ENCODE results near the gene POMGNT1.
A peak's percentile ranks its signal among the peaks of the same experiment; 100 is the strongest.
"Not testable (repeated sequence)": the region's sequence is repeated elsewhere in the genome, so short reads cannot be mapped to it uniquely, and the experiment has no call there.

The POMGNT1 gene

DNA sequence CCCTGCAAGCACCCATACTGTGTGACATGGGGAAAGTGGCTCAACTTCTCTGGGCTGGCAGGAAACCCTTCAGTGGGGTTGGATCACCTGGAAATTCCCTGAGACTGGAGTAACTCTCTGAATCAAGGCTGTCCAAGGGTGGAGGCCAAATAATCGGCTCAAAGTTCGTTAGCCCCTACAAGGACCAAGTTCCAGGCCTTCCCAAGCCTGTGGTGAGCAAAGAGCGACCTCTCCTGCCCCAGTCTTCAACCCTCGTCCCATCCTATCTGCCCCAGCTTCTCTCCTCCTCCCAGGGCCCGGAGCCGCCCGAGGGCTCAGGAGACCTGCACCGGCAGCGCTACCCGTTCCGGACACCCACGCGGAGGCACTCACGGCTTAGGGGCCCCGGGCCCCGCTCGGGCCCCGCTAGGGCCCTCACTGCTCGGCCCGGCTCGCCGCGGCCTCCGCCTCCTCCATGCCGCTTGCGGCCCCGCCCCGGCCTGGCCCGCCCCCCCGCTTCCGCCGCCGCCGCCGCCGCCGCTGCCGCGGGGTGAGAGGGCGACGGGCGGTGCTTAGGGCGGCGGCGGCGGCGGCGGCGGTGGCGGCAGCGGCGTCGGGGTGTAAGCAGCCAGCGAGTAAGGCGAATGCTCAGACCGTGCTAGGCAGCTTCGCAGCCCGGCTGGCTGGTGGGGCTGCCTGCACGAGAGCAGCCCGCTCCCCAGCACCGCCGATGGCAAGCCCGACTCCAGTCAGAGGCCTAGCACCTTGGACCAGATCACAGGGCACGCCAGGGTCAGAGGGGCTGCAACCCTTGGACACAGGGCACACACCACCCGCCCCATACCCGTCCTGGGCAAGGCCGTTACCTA is at the start of gene POMGNT1:
Gene POMGNT1, minus strand, starts transcription at position 471 of the 848 bp plus-strand sequence. CDS start 613 bp downstream, outside the sequence.
- peak; percentile 63 for DNase-seq

DNA sequence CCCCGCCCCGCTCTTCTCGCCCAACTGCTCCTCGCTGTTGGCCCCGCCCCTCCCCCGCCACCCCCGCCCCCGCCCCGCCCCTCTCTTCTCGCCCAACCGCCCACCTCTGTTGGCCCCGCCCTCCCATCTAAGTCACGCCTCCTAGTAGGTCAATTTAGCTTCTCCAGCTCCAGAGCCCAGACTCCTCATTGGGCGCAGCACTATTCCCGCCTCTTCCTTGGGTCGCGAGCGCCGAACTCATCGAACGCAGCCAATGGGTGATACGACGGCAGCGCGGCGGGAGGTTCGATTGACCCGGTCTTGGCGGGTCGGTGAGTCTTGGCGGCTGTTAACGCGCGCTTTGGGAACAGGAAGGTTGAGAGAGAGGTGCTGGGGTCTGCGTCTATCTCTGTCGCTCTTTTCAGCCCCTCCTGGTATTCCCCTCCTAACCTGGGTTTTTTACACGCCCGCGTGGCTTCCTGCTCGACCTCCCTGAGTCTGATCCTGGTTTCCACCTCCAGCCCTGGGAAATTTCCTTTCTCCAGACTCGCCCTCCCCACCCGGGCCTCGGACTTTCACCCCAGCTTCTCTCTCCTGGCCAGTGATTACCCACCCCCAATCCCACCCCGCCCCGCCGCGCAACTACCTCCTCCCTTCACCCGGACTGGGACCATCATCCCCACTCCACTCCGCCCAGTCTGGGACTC is 49.3 kb upstream of the POMGNT1 start, which contains the start of gene RAD54L:
Gene RAD54L, plus strand, starts transcription at position 328 of the 686 bp plus-strand sequence. CDS start 643 bp downstream, outside the sequence.
- DNase-seq = peak; percentile 99

DNA sequence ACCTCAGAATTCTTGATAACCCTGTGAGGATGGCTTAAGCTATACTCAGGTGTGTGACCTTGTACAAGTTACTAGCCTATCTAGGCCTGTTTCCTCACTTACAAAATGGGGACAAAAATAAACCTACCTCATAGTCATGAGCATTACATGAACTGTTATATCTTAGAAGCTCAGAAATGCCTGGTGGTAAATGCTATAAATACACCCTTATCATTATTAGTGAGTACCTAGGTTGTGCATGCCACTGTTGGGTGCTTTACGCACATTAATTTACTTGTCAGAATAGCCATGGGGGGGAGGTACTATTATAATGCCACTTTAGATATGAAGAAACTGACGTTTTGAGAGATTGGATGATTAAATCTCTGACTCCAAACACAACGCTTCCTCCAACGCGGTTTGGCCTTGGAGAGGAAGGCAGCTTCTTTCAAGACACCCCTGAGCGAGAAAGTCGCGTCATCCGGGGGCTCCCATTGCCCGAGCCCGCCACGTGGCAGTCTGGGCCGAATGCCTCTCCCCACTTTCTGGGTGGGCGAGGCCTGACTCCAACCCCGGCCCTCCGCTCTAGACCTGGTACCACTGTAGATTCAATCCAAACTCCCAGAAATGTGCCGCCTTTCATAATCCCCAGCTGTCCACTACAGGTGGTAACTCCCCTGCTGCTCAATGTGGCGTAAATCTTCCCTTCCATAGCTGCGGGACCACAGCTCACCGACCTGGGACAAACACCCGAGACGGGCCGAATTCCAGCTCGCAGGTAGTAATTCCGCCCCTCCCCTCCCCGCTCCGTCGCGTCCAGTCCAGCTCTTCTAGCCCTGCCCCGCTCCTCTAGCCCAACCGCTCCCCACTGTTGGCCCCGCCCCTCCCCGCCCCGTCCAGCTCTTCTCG is 48.6 kb upstream of the POMGNT1 start:
- DNase-seq = peak; percentile 63

DNA sequence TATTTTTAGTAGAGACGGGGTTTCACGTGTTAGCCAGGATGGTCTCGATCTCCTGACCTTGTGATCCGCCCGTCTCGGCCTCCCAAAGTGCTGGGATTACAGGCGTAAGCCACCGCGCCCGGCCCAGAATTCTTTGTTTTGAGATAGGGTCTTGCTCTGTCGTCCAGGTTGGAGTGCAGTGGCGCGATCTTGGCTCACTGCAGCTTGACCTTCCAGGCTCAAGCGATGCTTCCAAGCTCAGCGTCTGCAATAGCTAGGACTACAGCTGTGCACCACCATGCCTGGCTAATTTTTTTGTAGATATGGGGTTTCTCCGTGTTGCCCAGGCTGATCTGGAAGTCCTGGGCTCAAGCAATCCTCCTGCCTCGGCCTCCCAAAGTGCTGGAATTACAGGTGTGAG is 47.9 kb upstream of the POMGNT1 start:
- DNase-seq = not testable (repeated sequence)

DNA sequence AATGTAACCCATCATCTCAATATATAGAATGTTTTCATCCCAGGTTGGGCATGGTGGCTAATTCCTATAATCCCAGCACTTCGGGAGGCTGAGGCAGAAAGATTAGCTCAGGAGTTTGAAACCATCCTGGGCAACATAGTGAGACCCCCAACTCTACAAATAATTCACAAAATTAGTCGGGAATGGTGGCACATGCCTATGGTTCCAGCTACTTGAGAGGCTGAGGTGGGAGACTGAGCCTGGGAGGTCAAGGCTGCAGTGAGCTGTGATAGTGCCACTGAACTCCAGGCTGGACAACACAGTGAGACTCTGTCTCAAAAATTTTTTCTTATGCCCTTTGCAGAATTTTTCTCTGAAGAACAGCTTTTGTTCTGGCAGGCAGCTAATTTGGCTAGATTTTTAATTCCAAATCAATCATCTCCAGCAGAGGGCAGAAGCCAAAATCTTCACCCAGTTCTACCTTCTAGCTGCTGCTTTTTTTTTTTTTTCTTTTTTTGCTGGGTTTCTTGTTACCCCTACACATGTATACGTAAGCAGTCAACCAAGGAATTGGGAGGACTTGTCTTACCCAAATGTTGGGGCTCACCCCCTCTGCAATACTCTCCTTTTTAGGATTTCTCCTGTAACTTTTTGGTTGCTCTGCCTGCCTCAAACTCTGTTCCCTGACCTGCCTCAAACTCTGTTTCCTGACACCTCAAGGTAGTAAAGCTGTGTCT is 46.6 kb upstream of the POMGNT1 start:
- peak; percentile 13 for DNase-seq

DNA sequence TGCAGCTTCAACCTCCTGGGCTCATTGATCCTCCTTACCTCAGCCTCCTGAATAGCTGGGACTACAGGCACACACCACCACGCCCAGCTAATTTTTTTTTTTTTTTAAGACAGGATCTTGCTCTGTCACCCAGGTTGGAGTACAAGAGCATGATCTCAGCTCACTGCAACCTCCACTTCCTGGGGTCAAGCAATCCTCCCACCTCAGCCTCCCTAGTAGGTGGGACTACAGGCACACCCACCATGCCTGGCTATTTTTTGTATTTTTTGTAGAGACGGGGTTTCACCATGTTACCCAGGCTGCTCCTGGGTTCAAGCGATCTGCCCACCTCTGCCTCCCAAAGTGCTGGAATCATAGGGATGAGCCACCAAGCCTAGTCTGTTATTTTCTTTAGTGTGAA is 45.6 kb upstream of the POMGNT1 start:
- DNase-seq = not testable (repeated sequence)

DNA sequence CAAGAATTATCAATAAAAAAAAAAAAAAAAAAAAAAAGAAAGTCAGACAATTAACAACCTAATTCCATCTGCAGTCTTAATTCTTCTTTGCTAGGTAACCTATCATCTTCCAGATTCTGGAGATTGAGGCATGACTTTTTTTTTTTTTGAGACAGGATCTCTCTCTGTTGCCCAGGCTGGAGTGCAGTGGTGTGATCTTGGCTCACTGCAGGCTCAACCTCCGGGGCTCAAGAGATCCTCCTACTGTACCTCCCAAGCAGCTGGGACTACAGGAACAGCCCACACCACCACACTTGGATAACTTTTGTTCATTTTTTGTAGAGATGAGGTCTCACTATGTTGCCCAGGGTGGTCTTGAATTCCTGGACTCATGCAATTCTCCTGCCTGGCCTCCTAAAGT is 44.7 kb upstream of the POMGNT1 start:
- no peak for DNase-seq

DNA sequence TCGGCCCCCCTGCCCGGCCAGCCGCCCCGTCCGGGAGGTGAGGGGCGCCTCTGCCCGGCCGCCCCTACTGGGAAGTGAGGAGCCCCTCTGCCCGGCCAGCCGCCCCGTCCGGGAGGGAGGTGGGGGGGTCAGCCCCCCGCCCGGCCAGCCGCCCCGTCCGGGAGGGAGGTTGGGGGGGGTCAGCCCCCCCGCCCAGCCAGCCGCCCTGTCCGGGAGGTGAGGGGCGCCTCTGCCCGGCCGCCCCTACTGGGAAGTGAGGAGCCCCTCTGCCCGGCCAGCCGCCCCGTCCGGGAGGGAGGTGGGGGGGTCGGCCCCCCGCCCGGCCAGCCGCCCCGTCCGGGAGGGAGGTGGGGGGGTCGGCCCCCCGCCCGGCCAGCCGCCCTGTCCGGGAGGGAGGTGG is 43.5 kb upstream of the POMGNT1 start:
- DNase-seq = not testable (repeated sequence)

DNA sequence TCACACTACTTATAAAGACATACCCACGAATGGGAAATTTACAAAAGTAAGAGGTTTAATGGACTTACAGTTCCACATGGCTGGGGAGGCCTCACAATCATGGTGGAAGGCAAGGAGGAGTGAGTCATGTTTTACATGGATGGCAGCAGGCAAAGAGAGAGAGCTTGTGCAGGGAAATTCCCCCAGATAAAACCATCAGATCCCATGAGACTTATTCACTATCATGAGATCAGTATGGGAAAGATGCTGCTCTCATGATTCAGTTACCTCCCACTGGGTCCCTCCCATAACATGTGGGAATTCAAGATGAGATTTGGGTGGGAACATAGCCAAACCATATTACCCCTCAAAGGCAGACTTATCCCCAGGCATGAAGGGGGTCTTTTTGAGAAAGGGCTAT is 40.6 kb upstream of the POMGNT1 start:
- peak; percentile 68 for DNase-seq

DNA sequence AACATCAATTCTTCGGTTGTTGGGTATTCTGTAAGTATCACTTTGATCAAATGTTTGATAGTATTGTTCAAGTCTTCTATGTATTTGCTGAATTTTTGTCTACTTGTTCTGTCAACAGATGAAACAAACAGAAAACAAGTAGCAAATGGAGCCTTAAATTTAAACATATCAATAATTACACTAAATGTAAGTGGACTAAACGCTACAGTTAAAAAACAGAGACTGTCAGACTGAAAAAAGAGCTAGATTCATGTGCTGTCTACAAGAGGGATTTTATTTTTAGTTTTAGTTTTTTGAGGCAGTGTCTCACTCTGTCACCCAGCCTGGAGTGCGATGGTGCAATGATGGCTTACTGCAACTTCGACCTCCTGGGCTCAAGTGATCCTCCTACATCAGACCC is 38.6 kb upstream of the POMGNT1 start:
- DNase-seq = no peak

DNA sequence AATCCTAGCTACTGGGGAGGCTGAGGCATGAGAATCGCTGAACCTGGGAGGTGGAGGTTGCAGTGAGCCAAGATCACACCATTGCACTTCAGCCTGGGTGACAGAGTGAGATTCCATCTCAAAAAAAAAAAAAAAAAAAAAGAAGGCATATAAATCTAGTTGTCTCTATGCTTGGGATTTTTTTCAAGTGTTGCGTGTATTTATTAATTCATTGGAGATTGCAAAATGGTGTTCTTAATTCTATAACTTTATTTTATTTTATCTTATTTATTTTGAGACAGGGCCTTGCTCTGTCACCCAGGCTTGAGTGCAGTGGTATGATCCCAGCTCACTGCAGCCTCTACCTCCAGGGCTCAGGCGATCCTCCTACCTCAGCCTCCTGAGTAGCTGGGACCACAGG is 33.0 kb upstream of the POMGNT1 start:
- not testable (repeated sequence) for DNase-seq

DNA sequence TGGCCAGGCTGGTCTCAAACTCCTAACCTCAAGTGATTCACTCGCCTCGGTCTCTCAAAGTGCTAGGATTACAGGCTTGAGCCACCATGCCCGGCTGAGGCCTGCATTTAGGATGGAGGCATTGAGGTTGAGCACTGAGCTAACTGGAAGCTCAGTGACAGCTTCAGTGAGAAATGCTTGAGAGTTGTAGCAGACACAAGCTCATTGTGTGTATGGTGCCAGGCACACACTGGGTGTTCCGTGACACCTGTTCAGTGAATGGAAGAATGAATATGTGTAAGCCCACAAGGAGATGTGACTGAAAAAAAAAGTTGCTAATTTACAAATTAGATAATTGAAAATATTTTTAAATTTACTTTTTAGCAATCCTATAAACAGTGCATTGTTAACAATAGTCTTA is 26.7 kb upstream of the POMGNT1 start:
- DNase-seq = no peak

DNA sequence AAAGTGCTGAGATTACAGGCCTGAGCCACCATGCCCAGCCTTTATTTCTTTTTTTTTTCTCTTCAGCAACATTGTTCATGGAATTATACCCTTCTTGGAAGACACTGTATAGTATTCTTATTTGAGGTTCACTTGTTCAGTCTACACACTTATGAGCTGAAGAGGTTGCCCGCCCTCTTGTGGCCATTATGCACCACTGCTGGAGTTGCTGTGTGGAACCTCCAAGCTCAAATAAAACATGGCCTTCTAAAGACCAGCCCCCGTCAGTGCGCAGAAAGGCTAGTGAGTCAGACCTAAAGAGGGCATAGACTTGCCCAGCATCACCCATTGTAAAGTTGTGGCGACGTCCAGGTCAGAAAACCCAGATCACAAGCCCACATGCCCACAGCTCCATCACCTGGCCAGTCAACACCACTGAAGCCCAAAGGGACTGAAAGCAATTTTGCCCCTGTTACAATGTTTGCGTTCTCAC is 25.3 kb upstream of the POMGNT1 start:
- peak; percentile 83 for DNase-seq

DNA sequence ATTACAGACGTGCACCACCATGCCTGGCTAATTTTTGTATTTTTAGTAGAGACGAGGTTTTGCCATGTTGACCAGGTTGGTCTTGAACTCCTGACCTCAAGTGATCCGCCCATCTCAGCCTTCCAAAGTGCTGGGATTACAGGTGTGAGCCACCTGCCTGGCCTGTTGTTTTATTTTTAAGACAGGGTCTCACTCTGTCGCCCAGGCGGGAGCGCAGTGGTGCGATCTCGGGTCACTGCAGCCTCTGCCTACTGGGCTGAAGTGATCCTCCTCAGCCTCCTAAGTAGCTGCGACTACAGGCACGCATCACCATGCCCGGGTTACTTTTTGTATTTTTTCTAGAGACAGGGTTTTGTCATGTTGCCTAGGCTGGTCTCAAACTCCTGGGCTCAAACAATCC is 24.8 kb upstream of the POMGNT1 start:
- DNase-seq = not testable (repeated sequence)

DNA sequence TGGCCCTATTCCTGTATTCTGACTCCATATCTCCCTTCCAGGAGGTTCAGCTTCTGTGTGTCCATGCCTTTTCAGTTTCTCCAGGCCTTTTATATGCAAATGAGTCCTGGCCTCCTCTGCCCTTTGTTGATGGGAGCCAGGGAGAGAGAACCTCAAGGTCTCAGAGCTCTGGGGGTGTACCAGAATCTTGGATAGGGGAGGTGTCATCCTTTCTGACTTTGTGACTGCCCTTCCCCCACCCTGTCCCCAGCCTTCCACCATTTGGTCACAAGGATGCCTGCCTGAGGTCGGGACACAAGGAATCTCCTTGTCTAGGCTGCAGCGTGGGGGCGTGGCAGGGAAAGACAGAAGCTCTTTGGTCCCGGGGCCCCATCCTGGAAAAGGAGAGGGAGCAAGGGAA is 23.5 kb upstream of the POMGNT1 start:
- DNase-seq = no peak

DNA sequence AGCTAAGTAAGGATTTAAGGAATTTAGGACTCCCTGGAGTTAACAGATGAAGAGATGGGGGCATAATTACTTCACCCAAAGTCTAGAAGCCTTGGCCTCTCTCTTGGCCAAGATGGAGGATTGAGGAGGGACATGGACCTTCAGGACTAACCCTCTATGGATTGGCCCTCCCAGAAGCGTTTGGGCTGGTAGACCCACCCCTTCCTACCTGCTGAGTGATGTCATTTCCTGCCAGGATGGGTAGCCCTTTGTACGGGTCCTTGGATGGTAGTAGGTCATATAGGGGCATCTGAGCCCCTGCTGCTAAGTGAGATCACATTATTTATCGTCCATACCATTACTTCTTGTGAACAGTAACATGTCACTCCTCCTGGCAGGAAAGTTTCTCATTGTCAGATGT is 22.6 kb upstream of the POMGNT1 start:
- no peak for DNase-seq

DNA sequence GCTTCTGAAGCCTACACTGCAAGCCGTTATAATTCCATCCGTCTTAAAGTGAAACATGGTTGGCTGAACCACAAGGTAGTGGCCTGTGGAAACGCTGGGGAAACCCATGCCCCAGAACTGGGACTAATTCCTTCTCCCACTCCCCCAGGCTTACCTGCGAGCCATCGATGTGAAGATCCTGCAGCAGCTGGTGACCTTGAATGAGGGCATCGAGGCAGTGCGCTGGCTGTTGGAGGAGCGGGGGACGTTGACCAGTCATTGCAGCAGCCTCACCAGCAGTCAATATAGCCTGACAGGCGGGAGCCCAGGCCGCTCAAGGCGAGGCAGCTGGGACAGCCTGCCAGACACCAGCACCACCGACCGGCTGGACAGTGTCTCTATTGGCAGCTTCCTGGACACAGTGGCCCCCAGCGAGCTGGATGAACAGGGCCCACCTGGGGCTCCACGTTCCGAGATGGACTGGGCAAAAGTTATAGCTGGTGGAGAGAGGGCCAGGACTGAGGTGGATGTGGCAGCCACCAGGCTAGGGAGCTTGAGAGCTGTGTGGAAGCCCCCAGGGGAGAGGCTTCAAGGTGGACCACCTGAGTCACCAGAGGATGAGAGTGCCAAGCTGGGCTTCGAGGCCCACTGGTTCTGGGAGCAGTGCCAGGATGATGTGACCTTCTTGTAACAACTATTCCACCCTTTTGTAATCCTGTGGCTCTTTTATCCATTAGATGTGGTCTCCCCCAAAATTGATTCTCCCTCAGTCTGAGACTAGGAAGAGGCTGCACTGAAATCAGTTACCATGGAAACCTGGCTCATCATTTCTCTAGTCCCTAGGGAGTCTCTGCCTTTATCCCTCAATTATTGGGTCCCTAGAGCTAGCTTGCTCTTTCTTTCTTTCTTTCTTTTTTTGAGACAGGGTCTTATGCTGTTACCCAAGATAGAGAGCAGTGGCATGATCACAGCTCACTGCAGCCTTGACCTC is 21.6 kb upstream of the POMGNT1 start:
- peak; percentile 10 for DNase-seq

DNA sequence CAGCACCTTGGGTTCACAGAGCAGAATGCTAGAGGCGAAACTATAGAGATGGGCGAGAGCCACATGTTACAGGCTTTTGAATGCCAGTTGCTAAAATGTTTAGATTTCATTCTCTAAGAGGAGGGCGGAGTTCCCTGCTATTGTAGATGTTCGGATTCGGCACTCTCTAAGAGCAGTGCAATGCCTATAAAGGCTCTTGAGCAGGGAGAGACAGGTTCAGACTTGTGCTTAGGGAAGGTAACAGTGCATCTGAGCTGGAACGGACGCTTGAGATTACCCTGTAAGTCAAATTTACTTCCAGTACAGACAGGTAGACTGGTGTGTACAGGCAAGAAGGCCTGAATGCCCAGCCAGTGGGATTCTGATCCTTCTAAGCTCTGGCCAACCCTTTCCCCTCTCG is 20.2 kb upstream of the POMGNT1 start:
- DNase-seq = no peak

DNA sequence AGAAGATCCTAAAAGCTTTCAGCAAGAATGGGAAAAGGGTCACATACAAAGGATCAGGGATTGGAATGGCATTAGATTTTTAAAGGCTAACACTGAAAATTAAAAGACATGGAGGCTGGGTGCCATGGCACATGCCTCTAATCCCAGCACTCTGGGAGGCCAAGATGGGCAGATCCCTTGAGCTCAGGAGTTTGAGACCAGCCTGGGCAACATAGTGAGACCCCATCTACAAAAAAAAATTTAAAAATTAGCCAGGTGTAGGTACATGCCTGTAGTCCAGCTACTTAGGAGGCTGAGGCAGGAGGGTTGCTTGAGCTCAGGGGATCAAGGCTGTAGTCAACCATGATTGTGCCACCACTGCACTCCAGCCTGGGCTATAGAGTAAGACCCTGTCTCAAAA is 17.3 kb upstream of the POMGNT1 start:
- DNase-seq = no peak

DNA sequence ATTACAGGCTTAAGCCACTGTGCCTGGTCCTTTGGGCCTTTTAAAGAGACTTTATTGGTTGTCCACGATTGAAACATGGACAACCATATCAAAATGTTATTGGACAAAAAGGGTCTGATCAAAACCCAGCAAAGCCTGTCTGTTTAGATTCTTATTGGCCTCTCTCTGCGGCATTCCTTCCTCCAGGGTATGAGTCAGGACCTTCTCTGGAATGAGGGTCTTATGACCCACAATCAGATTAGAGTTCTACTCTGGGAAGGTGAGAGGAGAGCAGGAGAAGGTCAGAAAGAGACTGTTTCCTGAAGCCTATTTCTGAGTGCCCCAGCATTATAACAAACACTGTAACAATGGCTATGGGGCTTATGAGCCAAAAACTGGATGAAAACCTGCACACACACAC is 12.8 kb upstream of the POMGNT1 start:
- DNase-seq = no peak

DNA sequence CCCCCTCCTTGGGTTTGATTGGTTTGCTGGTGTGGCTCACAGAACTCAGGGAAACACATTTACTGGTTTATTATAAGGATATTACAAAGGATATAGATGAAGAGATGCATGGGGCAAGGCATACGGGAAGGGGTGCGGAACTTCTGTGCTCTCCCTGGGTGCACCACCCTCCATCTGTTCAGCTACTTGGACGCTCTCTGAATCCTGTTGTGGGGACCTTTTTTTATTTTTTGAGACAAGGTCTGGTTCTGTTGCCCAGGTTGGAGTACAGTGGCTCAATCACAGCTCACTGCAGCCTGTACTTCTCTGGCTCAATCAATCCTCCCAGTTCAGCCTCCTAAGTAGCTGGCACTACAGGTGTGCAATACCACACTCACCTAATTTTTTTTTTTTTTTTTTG is 12.3 kb upstream of the POMGNT1 start:
- no peak for DNase-seq
